Calu3 (cell line): ENCODE results near the gene SGCD. TPM values are rescaled to one million over a fixed set of nuclear protein-coding genes. Genes with fewer than 3 reads are reported as not detected.

Experiments used
- BruUV-seq: library from RNA; stranded (reverse); fragments of 400-500 nt; replicated peaks from 2 replicates; lab custom pipeline; 2021; lab: Mats Ljungman, UMichigan
- CTCF ChIA-PET: fragments of 300-600 bp; sonication (Branson Sonifier 250); formaldehyde crosslinking; loops from one replicate; lab custom pipeline; 2022; ENCODE audit warnings: antibody characterized with exemption; lab: Charles Lee
- DNase-seq: peaks from one replicate; pipeline ENCODE4 v3.0.0; 2022
- H3K27ac Mint-ChIP-seq: one replicate; pipeline ENCODE4 v1.8.0; 2022; ENCODE audit warnings: mixed read lengths; ENCODE audit not compliant: unreplicated experiment
- H3K27me3 Mint-ChIP-seq: one replicate; pipeline ENCODE4 v1.8.0; 2022; ENCODE audit warnings: mixed read lengths; ENCODE audit not compliant: unreplicated experiment
- H3K36me3 Mint-ChIP-seq: one replicate; pipeline ENCODE4 v1.8.0; 2022; ENCODE audit warnings: mild to moderate bottlenecking, moderate library complexity, mixed read lengths; ENCODE audit not compliant: insufficient read depth, unreplicated experiment
- H3K4me1 Mint-ChIP-seq: one replicate; pipeline ENCODE4 v1.8.0; 2022; ENCODE audit warnings: mild to moderate bottlenecking, low read depth, mixed read lengths; ENCODE audit not compliant: unreplicated experiment
- H3K4me3 Mint-ChIP-seq: one replicate; pipeline ENCODE4 v1.8.0; 2022; ENCODE audit warnings: mild to moderate bottlenecking, low read depth, moderate library complexity, mixed read lengths; ENCODE audit not compliant: unreplicated experiment
- H3K9me3 Mint-ChIP-seq: one replicate; pipeline ENCODE4 v1.8.0; 2022; ENCODE audit warnings: low read depth, mixed read lengths; ENCODE audit not compliant: unreplicated experiment
- CTCF ChIP-seq: fragments of 200-600 bp; IDR thresholded peaks from one replicate; pipeline ENCODE4 v1.8.0; 2022; ENCODE audit warnings: antibody characterized with exemption; ENCODE audit not compliant: unreplicated experiment
- intact Hi-C: fragments of 100-400 bp; cut with micrococcal nuclease; formaldehyde crosslinking; loops from one replicate; pipeline ENCODE4 v1.10.0; 2022; ENCODE audit not compliant: unreplicated experiment
- total RNA-seq: library from RNA; stranded (reverse); gene quantifications from 2 replicates; pipeline ENCODE4 v1.2.3, GENCODE V29; 2022

Gene SGCD
- total RNA-seq, 1 experiment from 2014 or later = not detected

GRCh38 chr5:156420665-156421064 is 93.7 kb downstream of the SGCD start:
- intact Hi-C loops = no loop called here
- Mint-ChIP-seq H3K36me3 (no peaks in the 10 kb centered on the region), H3K4me1 (no peaks in the 10 kb centered on the region), H3K27me3 (no peaks in the 10 kb centered on the region), H3K4me3 (no peak overlapping the region), H3K9me3 (no peaks in the 10 kb centered on the region), H3K27ac (no peak overlapping the region)
- no peak for DNase-seq
- no TSS peak for BruUV-seq
- CTCF ChIA-PET = no interaction called here
- no peak for TF ChIP-seq CTCF

- H3K27ac Mint-ChIP-seq = no peak overlapping the region
- H3K27me3 Mint-ChIP-seq = no peaks in the 10 kb centered on the region
- no peak overlapping the region for H3K4me3 Mint-ChIP-seq
- no TSS peak for BruUV-seq
- no peaks in the 10 kb centered on the region for H3K9me3 Mint-ChIP-seq
- CTCF ChIA-PET = no interaction called here
- H3K36me3 Mint-ChIP-seq = no peaks in the 10 kb centered on the region
- DNase-seq = no peak
- no peaks in the 10 kb centered on the region for H3K4me1 Mint-ChIP-seq
- TF ChIP-seq CTCF = no peak
- intact Hi-C loops = no loop called here
Observed at GRCh38 chr5:156421798-156422197, 94.8 kb downstream of the SGCD start.

- no peaks in the 10 kb centered on the region for H3K9me3 Mint-ChIP-seq
- H3K36me3 Mint-ChIP-seq = no peaks in the 10 kb centered on the region
- H3K4me3 Mint-ChIP-seq = no peak overlapping the region
- intact Hi-C loops = no loop called here
- no peak overlapping the region for H3K27ac Mint-ChIP-seq
- no peak for DNase-seq
- CTCF ChIA-PET = no interaction called here
- H3K4me1 Mint-ChIP-seq = no peaks in the 10 kb centered on the region
- no peaks in the 10 kb centered on the region for H3K27me3 Mint-ChIP-seq
- TF ChIP-seq CTCF = no peak
- no TSS peak for BruUV-seq
Observed at GRCh38 chr5:156423597-156423996, 96.6 kb downstream of the SGCD start.

GRCh38 chr5:156427315-156427714 is 100.4 kb downstream of the SGCD start:
- no TSS peak for BruUV-seq
- H3K9me3 Mint-ChIP-seq = no peaks in the 10 kb centered on the region
- intact Hi-C loops = no loop called here
- no peak overlapping the region for H3K4me3 Mint-ChIP-seq
- CTCF ChIA-PET = no interaction called here
- no peak overlapping the region for H3K27ac Mint-ChIP-seq
- no peaks in the 10 kb centered on the region for H3K27me3 Mint-ChIP-seq
- H3K4me1 Mint-ChIP-seq = no peaks in the 10 kb centered on the region
- no peak for TF ChIP-seq CTCF
- no peaks in the 10 kb centered on the region for H3K36me3 Mint-ChIP-seq
- DNase-seq = no peak
